ENCODE results near the gene ATP5PF.
"Not testable (repeated sequence)": the region's sequence is repeated elsewhere in the genome, so short reads cannot be mapped to it uniquely, and the experiment has no call there.

Gene ATP5PF

GRCh38 chr21:25722631-25723030, 12.1 kb downstream of the ATP5PF start:
- DNase-seq (ENCODE audit: low read depth): no peak

GRCh38 chr21:25721987-25722386, 12.7 kb downstream of the ATP5PF start:
- no peak for DNase-seq (ENCODE audit: low read depth)

GRCh38 chr21:25717491-25718147, 17.1 kb downstream of the ATP5PF start:
- DNase-seq (ENCODE audit: low read depth): no peak

GRCh38 chr21:25714066-25714465, 20.6 kb downstream of the ATP5PF start:
- DNase-seq (ENCODE audit: low read depth): not testable (repeated sequence)

- DNase-seq (ENCODE audit: low read depth): no peak
Observed at GRCh38 chr21:25710550-25710949, 24.2 kb downstream of the ATP5PF start.

GRCh38 chr21:25709684-25710265, 24.9 kb downstream of the ATP5PF start:
- DNase-seq (ENCODE audit: low read depth): no peak

- DNase-seq (ENCODE audit: low read depth): peak; percentile 15
Observed at GRCh38 chr21:25708467-25709065, 26.1 kb downstream of the ATP5PF start.

GRCh38 chr21:25701529-25701928, 33.2 kb downstream of the ATP5PF start:
- DNase-seq (ENCODE audit: low read depth): no peak

GRCh38 chr21:25700741-25701140, 34.0 kb downstream of the ATP5PF start:
- DNase-seq (ENCODE audit: low read depth): no peak

GRCh38 chr21:25695461-25695860, 39.2 kb downstream of the ATP5PF start:
- DNase-seq (ENCODE audit: low read depth): not testable (repeated sequence)

GRCh38 chr21:25691976-25692375, 42.7 kb downstream of the ATP5PF start:
- DNase-seq (ENCODE audit: low read depth): no peak

GRCh38 chr21:25689226-25689625, 45.5 kb downstream of the ATP5PF start:
- DNase-seq (ENCODE audit: low read depth): no peak

- DNase-seq (ENCODE audit: low read depth): no peak
Observed at GRCh38 chr21:25688275-25689155, 46.2 kb downstream of the ATP5PF start.

- DNase-seq (ENCODE audit: low read depth): no peak
Observed at GRCh38 chr21:25687787-25688186, 46.9 kb downstream of the ATP5PF start.

- no peak for DNase-seq (ENCODE audit: low read depth)
Observed at GRCh38 chr21:25682382-25682781, 52.3 kb downstream of the ATP5PF start.

GRCh38 chr21:25676451-25676850, 58.3 kb downstream of the ATP5PF start:
- no peak for DNase-seq (ENCODE audit: low read depth)
